Measurements from ENCODE around the gene MAGEF1. TPM values are rescaled to one million over a fixed set of nuclear protein-coding genes. Genes with fewer than 3 reads are reported as not detected.

Gene MAGEF1
- total and polyA plus RNA-seq, 10 of the 15 experiments (the other 5 are each of a cell fraction or from before 2014, with no cell fraction given), result 2.3 to 62.2 (median 27.1) TPM

- no peaks in the 10 kb centered on the region for H3K79me2 ChIP-seq (ENCODE audit: control insufficient read depth, insufficient read depth, low read length)
- H3K9ac ChIP-seq (ENCODE audit: control insufficient read depth, insufficient read depth, low read length), result no peak overlapping the region
- H2AFZ ChIP-seq (ENCODE audit: control insufficient read depth, low read depth, low read length), result no peak overlapping the region
- ChIA-PET RAD21 (ENCODE audit: unreplicated experiment) (no interaction called here), SMC1A (ENCODE audit: uncharacterized antibody, unreplicated experiment) (no interaction called here), CTCF (interaction anchor here (1.0 to 1.4 kb wide), 2 partner anchors 9 to 25 kb away, joined by 3 to 4 read pairs; no protein-coding TSS in a partner anchor), POLR2A (no interaction called here)
- no peaks in the 10 kb centered on the region for H3K36me3 ChIP-seq (ENCODE audit: control insufficient read depth in 2 of 2, insufficient read depth in 2 of 2, low read length in 1 of 2)
- H3K27me3 ChIP-seq (replicated peaks in 1 of 2; ENCODE audit: control insufficient read depth in 2 of 2, insufficient read depth in 2 of 2, low read length in 1 of 2), result 0 out of 4 replicates have a peak, but pooled peaks cover 0 to 3% of the 10 kb centered on the region in 2 experiments
- no peak for DNase-seq (ENCODE audit: low read depth, low spot score)
- no peak for ATAC-seq
- FAIRE-seq, result no peak
- intact Hi-C loops (cut with micrococcal nuclease; ENCODE audit: unreplicated experiment), result no loop called here
- in situ Hi-C loops (cut with MboI), result no loop called here
- 51% methylated on average over 8 of the region's 8 CpGs for WGBS (ENCODE audit: insufficient coverage, insufficient replicate concordance, low lambda C conversion rate, missing lambda C conversion rate)
- TF ChIP-seq NR2C1 (IDR thresholded peaks at IDR 0.05) (no peak), PAX8 (IDR thresholded peaks at IDR 0.05) (no peak), SUPT20H (IDR thresholded peaks at IDR 0.05; ENCODE audit: borderline replicate concordance, control insufficient read depth, low read depth, low read length) (no peak), FOXK2 (IDR thresholded peaks at IDR 0.05) (no peak), DPF2 (IDR thresholded peaks at IDR 0.05) (no peak), CTCF (IDR thresholded peaks at IDR 0.05 in 2 of 3, conservative IDR thresholded peaks at IDR 0.05 in 1 of 3; ENCODE audit: control insufficient read depth in 2 of 3, extremely low read depth in 1 of 3, insufficient read depth in 1 of 3, low read depth in 3 of 3, low read length in 3 of 3) (no peak), NKRF (conservative IDR thresholded peaks at IDR 0.05) (no peak), NFYB (IDR thresholded peaks at IDR 0.05; ENCODE audit: insufficient read depth, low read depth, low read length) (no peak), HCFC1 (IDR thresholded peaks at IDR 0.05; ENCODE audit: low read length) (no peak), SPI1 (IDR thresholded peaks at IDR 0.05; ENCODE audit: borderline replicate concordance, insufficient read depth, low read depth, low read length) (no peak), SIN3A (IDR thresholded peaks at IDR 0.05; ENCODE audit: low read depth, low read length) (no peak), HDAC2 (IDR thresholded peaks at IDR 0.05) (no peak), RAD51 (IDR thresholded peaks at IDR 0.05) (no peak), SMC3 (IDR thresholded peaks at IDR 0.05; ENCODE audit: borderline replicate concordance, low read length) (no peak)
- no peaks in the 10 kb centered on the region for H4K20me1 ChIP-seq (ENCODE audit: control insufficient read depth, insufficient read depth)
- no peak overlapping the region for H3K4me3 ChIP-seq
- BruUV-seq (replicated peaks), result no TSS peak
- H3K9me3 ChIP-seq (replicated peaks; ENCODE audit: control insufficient read depth, insufficient read depth, low read length), result no peaks in the 10 kb centered on the region
- H3K4me2 ChIP-seq (ENCODE audit: control insufficient read depth, insufficient read depth), result no peak overlapping the region
- no peak overlapping the region for H3K27ac ChIP-seq (ENCODE audit: control insufficient read depth, insufficient read depth)
- H3K4me1 ChIP-seq (ENCODE audit: control insufficient read depth, insufficient read depth, low read length), result no peaks in the 10 kb centered on the region
These were observed 5.6 kb upstream of the MAGEF1 start for GRCh38 chr3:184717399-184717983.

Data from GM12878 (cell line).